GM23338 (cell line): Measurements from ENCODE around the gene HDAC8. TPM values are rescaled to one million over a fixed set of nuclear protein-coding genes. Genes with fewer than 3 reads are reported as not detected.

Source experiments
- ATAC-seq: fragments of 200-7000 bp; cut with Tn5 transposase; 3 replicates; pipeline ENCODE4 v1.9.1; 2020
- DNase-seq: peaks from one replicate; pipeline ENCODE4 v3.0.0-alpha.2; 2015; ENCODE audit warnings: low spot score
- H2AFZ ChIP-seq: fragments of 200-600 bp; sonication (generic); 2 replicates; pipeline ENCODE4 v1.8.0; 2016; ENCODE audit warnings: antibody characterized with exemption, mild to moderate bottlenecking, moderate library complexity
- H3F3A ChIP-seq: fragments of 200-600 bp; sonication (generic); replicated peaks from 2 replicates; pipeline ENCODE4 v1.8.0; 2017; ENCODE audit warnings: antibody characterized with exemption, mixed run types, low read depth
- H3K27ac ChIP-seq: fragments of 200-600 bp; sonication (generic); 2 replicates; pipeline ENCODE4 v1.6.1; 2016; ENCODE audit warnings: low read depth
- H3K27me3 ChIP-seq: fragments of 200-600 bp; sonication (generic); 2 replicates; pipeline ENCODE4 v1.8.0; 2016; ENCODE audit warnings: mild to moderate bottlenecking, mixed run types, moderate library complexity; ENCODE audit not compliant: insufficient read depth
- H3K36me3 ChIP-seq: fragments of 200-600 bp; sonication (generic); 2 replicates; pipeline ENCODE4 v1.8.0; 2016; ENCODE audit warnings: mild to moderate bottlenecking; ENCODE audit not compliant: insufficient read depth
- H3K4me1 ChIP-seq: fragments of 200-600 bp; sonication (generic); 2 replicates; pipeline ENCODE4 v1.8.0; 2016; ENCODE audit warnings: mild to moderate bottlenecking, moderate library complexity; ENCODE audit not compliant: insufficient read depth
- H3K4me2 ChIP-seq: fragments of 200-600 bp; sonication (generic); 2 replicates; pipeline ENCODE4 v1.7.1; 2017; ENCODE audit warnings: mixed run types
- H3K4me3 ChIP-seq: fragments of 200-600 bp; sonication (generic); 2 replicates; pipeline ENCODE4 v1.6.1; 2016; ENCODE audit warnings: mixed run types
- H3K79me2 ChIP-seq: fragments of 200-600 bp; sonication (generic); replicated peaks from 2 replicates; pipeline ENCODE4 v1.8.0; 2017; ENCODE audit warnings: mild to moderate bottlenecking; ENCODE audit not compliant: insufficient read depth
- H3K9me2 ChIP-seq: fragments of 200-600 bp; sonication (generic); 2 replicates; pipeline ENCODE4 v1.8.0; 2017; ENCODE audit not compliant: insufficient read depth
- H4K20me1 ChIP-seq: fragments of 200-600 bp; sonication (generic); replicated peaks from 2 replicates; pipeline ENCODE4 v1.8.0; 2017; ENCODE audit warnings: mild to moderate bottlenecking; ENCODE audit not compliant: insufficient read depth
- H3K27ac Mint-ChIP-seq: 2 replicates; pipeline ENCODE4 v1.8.0; 2020; ENCODE audit warnings: inconsistent platforms, mild to moderate bottlenecking, moderate library complexity, mixed read lengths
- H3K27me3 Mint-ChIP-seq: 3 replicates; pipeline ENCODE4 v1.8.0; 2022; ENCODE audit warnings: low read depth, mild to moderate bottlenecking, moderate library complexity, mixed read lengths, inconsistent platforms; ENCODE audit not compliant: insufficient read depth, poor library complexity
- H3K36me3 Mint-ChIP-seq: 3 replicates; pipeline ENCODE4 v1.8.0; 2021; ENCODE audit warnings: low read depth, mild to moderate bottlenecking, inconsistent platforms, moderate library complexity, mixed read lengths
- H3K4me1 Mint-ChIP-seq: 3 replicates; pipeline ENCODE4 v1.8.0; 2020; ENCODE audit warnings: mild to moderate bottlenecking, inconsistent platforms, mixed read lengths
- H3K4me3 Mint-ChIP-seq: 3 replicates; pipeline ENCODE4 v1.8.0; 2021; ENCODE audit warnings: moderate library complexity, mild to moderate bottlenecking, inconsistent platforms, mixed read lengths
- H3K9me3 Mint-ChIP-seq: 3 replicates; pipeline ENCODE4 v1.8.0; 2020; ENCODE audit warnings: moderate library complexity, mild to moderate bottlenecking, inconsistent platforms, mixed read lengths
- CREB1 ChIP-seq: fragments of 250-450 bp; sonication (Bioruptor Pico); IDR thresholded peaks from 2 replicates; pipeline ENCODE4 v1.5.0; 2020; ENCODE audit warnings: low read depth, mild to moderate bottlenecking, moderate library complexity
- CTCF ChIP-seq, 2 experiments: fragments of 200-600 bp in 1 of 2; sonication (generic) in 1 of 2; conservative IDR thresholded peaks; 2 replicates each; pipeline versions ENCODE4 v1.5.1 to v1.6.1; 2016 to 2017; ENCODE audit warnings: antibody characterized with exemption in 2 of 2, low read depth in 2 of 2, mild to moderate bottlenecking in 2 of 2, moderate library complexity in 1 of 2
- EZH2 ChIP-seq: fragments of 200-600 bp; sonication (generic); IDR thresholded peaks from one replicate; pipeline ENCODE4 v1.8.0; 2017; ENCODE audit warnings: antibody characterized with exemption, mild to moderate bottlenecking, low read depth; ENCODE audit not compliant: unreplicated experiment
- JUNB ChIP-seq: IDR thresholded peaks from one replicate; pipeline ENCODE4 v1.6.1; 2016; ENCODE audit warnings: antibody characterized with exemption; ENCODE audit not compliant: unreplicated experiment
- NANOG ChIP-seq: IDR thresholded peaks from 2 replicates; pipeline ENCODE4 v1.6.1; 2016; ENCODE audit warnings: antibody characterized with exemption, borderline replicate concordance
- REST ChIP-seq: IDR thresholded peaks from one replicate; pipeline ENCODE4 v1.6.1; 2018; ENCODE audit warnings: antibody characterized with exemption; ENCODE audit not compliant: unreplicated experiment
- ZNF462 ChIP-seq: fragments of 250-450 bp; sonication (Bioruptor Pico); IDR thresholded peaks from 2 replicates; pipeline ENCODE4 v1.5.0; 2020; ENCODE audit warnings: mild to moderate bottlenecking, moderate library complexity
- polyA plus RNA-seq: library from polyadenylated mRNA; unstranded; fragments of >200 nt; fragmentation: Nextera tagmentation; extraction: Ambion mirVana; gene quantifications from 2 replicates; pipeline ENCODE4 v1.2.1, GENCODE V29; 2016
- total RNA-seq: library from RNA; depleted of rRNA; stranded (reverse); fragments of >200 nt; shearing (Covaris generic); gene quantifications from 2 replicates; pipeline ENCODE4 v1.2.3, GENCODE V29; 2014

Gene HDAC8
- total and polyA plus RNA-seq, 2 experiments from 2014 or later = 21.6 to 28.7 TPM

DNA sequence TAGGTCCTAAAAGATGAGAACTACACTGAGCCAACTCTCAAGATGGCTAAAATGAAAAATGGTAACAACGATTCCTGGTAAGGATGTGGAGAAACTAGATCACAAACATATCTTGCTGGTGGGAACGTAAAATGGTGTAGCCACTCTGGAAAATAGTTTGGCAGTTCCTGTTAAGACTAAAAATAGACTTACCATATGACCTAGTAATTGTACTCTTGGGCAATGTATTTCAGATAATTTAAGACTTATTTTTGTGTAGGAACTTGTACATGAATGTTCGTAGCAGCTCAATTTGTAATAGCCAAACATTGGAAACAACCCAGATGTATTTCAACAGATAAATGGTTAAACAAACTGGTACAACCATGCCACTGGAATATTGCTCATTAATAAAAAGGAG, 106.2 kb downstream of the HDAC8 start (continued):
- no peak for TF ChIP-seq ZNF462 (CRISPR knock-in tag)

DNA sequence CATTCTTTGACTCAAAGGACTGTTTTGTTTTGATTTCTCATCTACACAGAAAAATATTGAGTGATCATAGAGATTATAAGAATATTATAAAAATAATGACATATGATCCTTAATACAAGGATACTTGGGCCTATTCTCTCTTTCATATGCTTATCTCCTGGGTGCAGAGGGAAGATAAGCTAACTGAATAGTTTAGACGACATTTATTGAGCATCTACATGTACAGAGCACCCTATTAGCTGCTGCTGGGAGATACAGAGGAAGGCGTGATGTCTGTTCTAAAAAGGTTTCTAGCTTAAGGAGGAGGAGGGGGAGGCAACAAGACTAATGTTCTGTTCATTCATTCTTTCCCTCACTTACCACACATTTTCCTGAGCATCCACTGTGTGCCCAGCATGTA, 106.8 kb downstream of the HDAC8 start:
- Histone ChIP-seq H3K4me3 (no peak overlapping the region), H3K9me2 (no peaks in the 10 kb centered on the region), H3K4me2 (no peak overlapping the region), H3K4me1 (no peaks in the 10 kb centered on the region), H4K20me1 (no peaks in the 10 kb centered on the region), H3F3A (no peaks in the 10 kb centered on the region), H3K79me2 (no peaks in the 10 kb centered on the region), H3K27ac (no peak overlapping the region), H3K36me3 (no peaks in the 10 kb centered on the region), H2AFZ (no peak overlapping the region), H3K27me3 (no peaks in the 10 kb centered on the region)
- no peak for DNase-seq
- Mint-ChIP-seq H3K27me3 (no peaks in the 10 kb centered on the region), H3K4me3 (no peak overlapping the region), H3K27ac (no peak overlapping the region), H3K36me3 (peaks cover 2% of the 10 kb centered on the region; the same call in 1 of the 3 replicates), H3K4me1 (no peaks in the 10 kb centered on the region), H3K9me3 (no peaks in the 10 kb centered on the region)
- ATAC-seq = no peak
- no peak for TF ChIP-seq JUNB
- no peak for TF ChIP-seq CREB1
- no peak for TF ChIP-seq NANOG
- TF ChIP-seq CTCF (conservative IDR thresholded peaks at IDR 0.05; ENCODE audit: low read depth in 2 of 2) = no peak
- no peak for TF ChIP-seq EZH2
- no peak for TF ChIP-seq REST
